Lower leg skin (tissue), 3 donors: Measurements from ENCODE around the gene IKBKE.

Source experiments
- POLR2A ChIP-seq, 2 donors: fragments of 450-650 bp; IDR thresholded peaks; one replicate each; pipeline ENCODE4 v1.6.1; 2016 to 2017; ENCODE audit warnings: antibody characterized with exemption in 2 of 2, mild to moderate bottlenecking in 1 of 2, moderate library complexity in 1 of 2
- TF ChIP-seq, protein P1 (sequence below), 3 donors: fragments of 450-650 bp; IDR thresholded peaks; one replicate each; pipeline ENCODE4 v1.5.1; 2016; ENCODE audit warnings: antibody characterized with exemption in 3 of 3, mild to moderate bottlenecking in 3 of 3, moderate library complexity in 2 of 3

DNA sequence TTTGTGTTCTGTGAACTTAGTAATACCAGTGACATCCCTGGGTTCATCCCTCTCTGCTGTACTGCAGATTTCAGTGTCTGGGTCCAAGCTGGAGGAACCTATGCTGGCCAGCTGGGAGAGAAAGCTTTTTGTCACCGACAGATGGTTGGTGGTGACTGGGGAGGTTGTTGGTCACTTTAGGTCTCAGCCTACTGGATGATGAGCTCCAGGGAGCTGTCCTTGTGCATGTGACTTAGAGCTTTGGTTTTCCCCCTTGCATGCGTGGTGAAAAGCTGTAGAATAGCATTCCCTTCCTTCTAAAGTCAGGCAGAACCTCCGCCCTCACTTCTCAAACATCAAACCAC lies 22.9 kb upstream of the IKBKE start:
- no peak for TF ChIP-seq POLR2A (IDR thresholded peaks at IDR 0.05)
- TF ChIP-seq, protein P1, sequence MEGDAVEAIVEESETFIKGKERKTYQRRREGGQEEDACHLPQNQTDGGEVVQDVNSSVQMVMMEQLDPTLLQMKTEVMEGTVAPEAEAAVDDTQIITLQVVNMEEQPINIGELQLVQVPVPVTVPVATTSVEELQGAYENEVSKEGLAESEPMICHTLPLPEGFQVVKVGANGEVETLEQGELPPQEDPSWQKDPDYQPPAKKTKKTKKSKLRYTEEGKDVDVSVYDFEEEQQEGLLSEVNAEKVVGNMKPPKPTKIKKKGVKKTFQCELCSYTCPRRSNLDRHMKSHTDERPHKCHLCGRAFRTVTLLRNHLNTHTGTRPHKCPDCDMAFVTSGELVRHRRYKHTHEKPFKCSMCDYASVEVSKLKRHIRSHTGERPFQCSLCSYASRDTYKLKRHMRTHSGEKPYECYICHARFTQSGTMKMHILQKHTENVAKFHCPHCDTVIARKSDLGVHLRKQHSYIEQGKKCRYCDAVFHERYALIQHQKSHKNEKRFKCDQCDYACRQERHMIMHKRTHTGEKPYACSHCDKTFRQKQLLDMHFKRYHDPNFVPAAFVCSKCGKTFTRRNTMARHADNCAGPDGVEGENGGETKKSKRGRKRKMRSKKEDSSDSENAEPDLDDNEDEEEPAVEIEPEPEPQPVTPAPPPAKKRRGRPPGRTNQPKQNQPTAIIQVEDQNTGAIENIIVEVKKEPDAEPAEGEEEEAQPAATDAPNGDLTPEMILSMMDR (IDR thresholded peaks at IDR 0.05): no peak
